Adipocyte (in vitro differentiated cells): ENCODE data around the gene USP9X.
"Not testable (repeated sequence)": the region's sequence is repeated elsewhere in the genome, so short reads cannot be mapped to it uniquely, and the experiment has no call there.

Experiments
- DNase-seq: peaks from one replicate; pipeline ENCODE4 v3.0.0-alpha.2; 2015; ENCODE audit warnings: low read depth
- H3K27me3 ChIP-seq: replicated peaks from 2 replicates; pipeline ENCODE4 v1.7.0; 2013; ENCODE audit warnings: mild to moderate bottlenecking, low read length, moderate library complexity; ENCODE audit not compliant: control insufficient read depth, insufficient read depth
- H3K36me3 ChIP-seq: 2 replicates; pipeline ENCODE4 v1.7.0; 2013; ENCODE audit warnings: low read length, mild to moderate bottlenecking, moderate library complexity; ENCODE audit not compliant: control insufficient read depth, insufficient read depth, severe bottlenecking
- H3K4me1 ChIP-seq: 2 replicates; pipeline ENCODE4 v1.7.0; 2013; ENCODE audit warnings: mild to moderate bottlenecking, low read length, moderate library complexity; ENCODE audit not compliant: control insufficient read depth, insufficient read depth
- H3K4me3 ChIP-seq: 2 replicates; pipeline ENCODE4 v1.7.0; 2013; ENCODE audit warnings: mild to moderate bottlenecking, low read length, moderate library complexity
- H3K9ac ChIP-seq: 2 replicates; pipeline ENCODE4 v1.7.0; 2013; ENCODE audit warnings: mild to moderate bottlenecking, low read length, moderate library complexity
- H3K9me3 ChIP-seq: 2 replicates; pipeline ENCODE4 v1.7.0; 2013; ENCODE audit warnings: mild to moderate bottlenecking, low read length, moderate library complexity; ENCODE audit not compliant: control insufficient read depth

Gene USP9X

DNA sequence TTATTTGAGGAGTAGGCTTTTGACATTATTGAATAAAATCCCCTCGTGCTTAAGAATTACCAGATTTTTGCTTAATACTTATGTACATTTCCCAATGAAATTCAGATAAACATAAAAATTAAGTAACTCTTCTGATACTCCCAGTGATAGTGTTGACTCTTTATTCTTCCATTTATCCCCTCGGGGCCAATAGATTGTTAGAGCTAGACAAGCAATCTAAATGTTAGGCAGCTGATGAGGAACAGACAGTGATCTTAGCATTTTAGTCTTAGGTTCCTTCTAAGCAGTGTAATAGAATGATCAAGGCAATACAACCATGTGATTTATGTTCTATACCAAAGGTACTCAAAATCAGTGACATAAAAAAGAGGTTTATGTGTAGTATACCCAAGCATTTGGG is 68.7 kb downstream of the USP9X start:
- Histone ChIP-seq H3K36me3 (peaks cover 85% of the 10 kb centered on the region), H3K9ac (no peak overlapping the region), H3K9me3 (no peaks in the 10 kb centered on the region), H3K4me1 (peaks cover 11% of the 10 kb centered on the region), H3K4me3 (no peak overlapping the region), H3K27me3 (no peaks in the 10 kb centered on the region)
- DNase-seq, result no peak

DNA sequence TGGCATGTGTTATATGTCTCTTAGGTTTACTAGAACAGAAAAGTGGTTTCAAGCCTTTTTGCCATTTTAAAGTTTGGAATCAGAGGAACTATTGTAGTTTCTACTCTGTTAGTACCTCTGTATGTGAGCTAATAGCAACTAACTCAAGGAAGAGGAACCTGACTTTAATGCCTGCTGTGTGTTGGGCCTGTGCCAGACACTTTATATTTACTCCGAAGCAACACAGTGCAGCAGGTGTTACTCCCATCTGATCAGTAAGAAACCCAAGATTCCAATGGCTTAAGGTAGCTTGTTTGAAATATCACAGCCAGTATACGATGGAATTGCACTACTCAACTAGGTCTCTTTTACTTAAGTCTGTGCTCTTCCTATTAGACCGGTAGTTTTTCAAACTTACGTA is 79.2 kb downstream of the USP9X start:
- no peaks in the 10 kb centered on the region for H3K9me3 ChIP-seq
- no peak overlapping the region for H3K9ac ChIP-seq
- no peak overlapping the region for H3K4me3 ChIP-seq
- H3K4me1 ChIP-seq, result no peaks in the 10 kb centered on the region
- DNase-seq, result no peak
- no peaks in the 10 kb centered on the region for H3K27me3 ChIP-seq
- H3K36me3 ChIP-seq, result peaks cover 62% of the 10 kb centered on the region

DNA sequence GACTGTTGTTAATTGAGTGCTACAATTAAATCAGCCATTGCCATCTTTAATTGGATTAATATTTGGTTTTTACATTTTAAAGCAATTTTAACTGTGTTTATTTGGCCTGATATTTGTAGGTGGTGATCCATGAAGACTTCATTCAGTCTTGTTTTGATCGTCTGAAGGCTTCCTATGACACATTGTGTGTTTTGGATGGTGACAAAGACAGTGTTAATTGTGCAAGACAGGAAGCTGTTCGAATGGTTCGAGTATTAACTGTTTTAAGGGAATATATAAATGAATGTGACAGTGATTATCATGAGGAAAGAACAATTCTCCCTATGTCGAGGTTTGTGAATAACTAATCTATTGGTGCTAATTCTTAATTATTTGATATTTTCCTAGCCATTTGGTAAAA is 82.6 kb downstream of the USP9X start:
- no peaks in the 10 kb centered on the region for H3K9me3 ChIP-seq
- peaks cover 77% of the 10 kb centered on the region for H3K36me3 ChIP-seq
- H3K4me1 ChIP-seq, result no peaks in the 10 kb centered on the region
- no peak overlapping the region for H3K4me3 ChIP-seq
- no peaks in the 10 kb centered on the region for H3K27me3 ChIP-seq
- H3K9ac ChIP-seq, result no peak overlapping the region
- no peak for DNase-seq

DNA sequence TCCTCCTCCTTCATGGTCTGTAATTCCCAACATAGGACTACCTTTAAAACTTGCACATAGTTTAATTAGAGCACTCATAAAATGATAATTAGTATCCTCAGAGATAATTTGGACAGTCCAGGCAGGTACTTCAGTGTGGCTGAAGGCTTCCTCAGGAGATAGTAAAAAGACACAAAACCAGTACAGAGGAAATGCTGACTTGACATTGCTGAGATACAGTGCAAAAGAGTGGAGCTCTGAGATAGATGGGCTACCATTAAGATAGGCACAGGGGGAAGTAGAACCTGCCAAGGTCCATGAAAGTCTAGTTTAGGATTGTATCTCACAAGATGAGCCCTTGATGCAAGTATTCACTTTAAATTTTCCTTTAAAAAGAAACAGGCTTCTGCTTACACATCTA is 91.0 kb downstream of the USP9X start:
- Histone ChIP-seq H3K27me3 (no peaks in the 10 kb centered on the region), H3K9ac (no peak overlapping the region), H3K36me3 (peaks cover 56% of the 10 kb centered on the region), H3K9me3 (no peaks in the 10 kb centered on the region), H3K4me3 (no peak overlapping the region), H3K4me1 (peaks cover 4% of the 10 kb centered on the region)
- no peak for DNase-seq

DNA sequence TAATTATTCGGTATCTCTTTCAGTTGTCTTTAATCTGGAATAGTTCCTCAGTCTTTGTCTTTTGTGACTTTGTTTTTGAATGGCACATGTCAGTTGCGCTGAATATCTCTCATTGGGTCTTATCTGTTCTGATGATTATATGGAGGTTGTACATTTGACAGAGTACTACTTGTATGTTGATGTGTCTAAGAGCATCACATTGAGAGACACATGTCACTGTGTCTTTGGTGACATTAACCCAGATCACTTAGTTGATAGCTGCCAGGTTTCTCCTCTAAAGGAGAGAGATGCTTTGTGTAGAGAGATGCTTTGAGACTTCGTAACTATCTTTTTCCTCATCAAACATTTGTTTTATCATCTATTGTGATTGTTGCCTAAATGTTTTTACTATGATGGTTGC is 92.1 kb downstream of the USP9X start:
- Histone ChIP-seq H3K9me3 (no peaks in the 10 kb centered on the region), H3K9ac (no peak overlapping the region), H3K27me3 (no peaks in the 10 kb centered on the region), H3K4me1 (peaks cover 4% of the 10 kb centered on the region), H3K36me3 (peaks cover 46% of the 10 kb centered on the region), H3K4me3 (no peak overlapping the region)
- no peak for DNase-seq

DNA sequence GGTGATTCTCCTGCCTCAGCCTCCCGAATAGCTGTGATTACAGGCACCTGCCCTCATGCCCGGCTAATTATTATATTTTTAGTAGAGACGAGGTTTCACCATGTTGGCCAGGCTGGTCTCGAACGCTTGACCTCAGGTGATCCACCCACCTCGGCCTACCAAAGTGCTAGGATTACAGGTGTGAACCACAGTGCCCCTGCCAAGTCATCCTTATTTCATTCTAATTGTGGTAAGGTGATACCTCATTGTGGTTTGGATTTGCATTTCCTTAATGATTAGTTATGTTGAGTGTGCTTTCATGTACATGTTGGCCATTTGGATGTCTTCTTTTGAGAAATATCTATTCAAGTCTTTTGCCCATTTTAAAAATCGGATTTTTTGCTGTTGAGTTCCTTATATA is 93.0 kb downstream of the USP9X start:
- Histone ChIP-seq H3K4me1 (peaks cover 4% of the 10 kb centered on the region), H3K36me3 (peaks cover 37% of the 10 kb centered on the region), H3K27me3 (no peaks in the 10 kb centered on the region), H3K4me3 (no peak overlapping the region), H3K9ac (no peak overlapping the region), H3K9me3 (no peaks in the 10 kb centered on the region)
- no peak for DNase-seq

DNA sequence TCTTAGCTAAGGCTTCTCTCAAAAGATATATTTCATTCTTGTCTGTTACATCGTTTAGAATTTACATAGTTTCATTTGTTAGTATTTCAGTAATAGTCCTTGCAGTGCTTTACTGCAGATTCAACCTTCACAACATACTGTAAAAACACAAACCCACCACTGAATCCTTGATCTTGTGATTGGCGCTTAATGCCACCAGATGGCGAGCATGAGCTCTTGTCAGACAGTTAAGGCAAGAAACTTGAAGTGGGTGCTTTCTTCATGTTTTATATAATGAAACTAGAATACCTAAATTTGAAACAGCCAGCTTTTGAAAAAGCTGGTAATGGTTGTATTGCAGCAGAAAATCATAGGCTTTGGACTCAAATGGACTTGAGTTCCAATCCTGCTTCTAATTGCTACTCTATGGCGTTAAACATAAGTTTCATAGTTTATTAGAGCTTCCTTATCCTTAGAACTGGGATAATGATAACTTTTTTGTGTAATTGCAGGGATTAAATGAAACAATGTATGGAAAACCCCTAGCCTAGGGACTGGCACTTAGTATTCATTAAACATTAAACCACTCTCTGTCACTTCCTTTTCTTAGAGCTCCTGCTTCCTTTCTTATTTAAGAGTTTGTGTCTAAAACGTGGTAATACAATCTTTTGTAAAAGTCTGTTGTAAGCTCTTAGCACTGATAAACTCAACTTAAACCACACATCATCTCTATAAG is 95.1 kb downstream of the USP9X start:
- Histone ChIP-seq H3K36me3 (peaks cover 38% of the 10 kb centered on the region), H3K4me3 (no peak overlapping the region), H3K4me1 (peaks cover 4% of the 10 kb centered on the region), H3K9ac (no peak overlapping the region), H3K9me3 (no peaks in the 10 kb centered on the region), H3K27me3 (no peaks in the 10 kb centered on the region)
- peak; percentile 85 for DNase-seq

DNA sequence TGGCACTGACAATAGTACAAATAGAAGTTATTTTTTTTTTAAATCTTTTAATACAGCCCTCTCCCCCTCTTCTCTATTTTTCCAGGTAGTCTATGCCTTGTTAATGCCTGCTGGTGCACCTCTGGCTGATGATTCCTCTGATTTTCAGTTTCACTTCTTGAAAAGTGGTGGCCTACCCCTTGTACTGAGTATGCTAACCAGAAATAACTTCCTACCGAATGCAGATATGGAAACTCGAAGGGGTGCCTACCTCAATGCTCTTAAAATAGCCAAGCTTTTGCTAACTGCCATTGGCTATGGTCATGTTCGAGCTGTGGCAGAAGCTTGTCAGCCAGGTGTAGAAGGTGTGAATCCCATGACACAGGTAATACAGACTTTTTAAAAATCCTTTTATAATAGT is 99.1 kb downstream of the USP9X start:
- Histone ChIP-seq H3K27me3 (no peaks in the 10 kb centered on the region), H3K4me1 (peaks cover 4% of the 10 kb centered on the region), H3K9ac (no peak overlapping the region), H3K36me3 (peaks cover 62% of the 10 kb centered on the region), H3K4me3 (no peak overlapping the region), H3K9me3 (no peaks in the 10 kb centered on the region)
- DNase-seq, result no peak

DNA sequence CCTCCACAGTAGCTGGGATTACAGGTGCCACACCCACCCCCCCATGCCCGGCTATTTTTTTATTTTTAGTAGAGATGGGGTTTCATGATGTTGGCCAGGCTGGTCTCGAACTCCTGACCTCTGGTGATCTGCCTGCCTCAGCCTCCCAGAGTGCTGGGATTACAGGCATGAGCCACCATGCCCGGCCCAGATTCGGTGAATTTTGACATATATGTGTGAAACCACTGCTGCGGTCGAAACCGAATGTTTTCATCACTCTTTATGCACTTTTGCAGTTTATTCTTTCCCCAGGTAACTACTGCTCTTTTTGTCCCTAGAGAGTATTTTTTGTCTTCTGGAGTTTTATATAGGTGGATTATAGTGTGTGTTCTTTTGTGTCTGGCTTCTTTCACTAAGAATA is 101.7 kb downstream of the USP9X start:
- H3K4me3 ChIP-seq, H3K27me3 ChIP-seq, DNase-seq, H3K4me1 ChIP-seq, H3K9me3 ChIP-seq, H3K9ac ChIP-seq: not testable (repeated sequence)
- peaks cover 80% of the 10 kb centered on the region for H3K36me3 ChIP-seq

DNA sequence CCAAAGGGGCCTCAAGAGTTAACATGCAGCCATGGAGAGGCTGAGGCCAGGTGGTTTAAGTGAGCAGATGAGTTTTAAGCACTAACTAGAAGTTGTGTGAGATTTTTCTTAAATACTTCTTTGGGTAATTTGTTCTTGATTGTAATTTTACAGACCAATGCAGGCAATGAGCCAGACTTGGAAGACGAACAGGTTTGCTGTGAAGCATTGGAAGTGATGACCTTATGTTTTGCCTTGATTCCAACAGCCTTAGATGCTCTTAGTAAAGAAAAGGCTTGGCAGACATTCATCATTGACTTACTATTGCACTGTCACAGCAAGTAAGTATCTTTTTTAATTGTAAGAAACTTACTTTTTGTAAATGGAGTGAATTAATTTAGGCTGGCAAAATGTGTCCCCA is 103.9 kb downstream of the USP9X start:
- no peaks in the 10 kb centered on the region for H3K9me3 ChIP-seq
- H3K36me3 ChIP-seq, result peaks cover 75% of the 10 kb centered on the region
- no peak overlapping the region for H3K9ac ChIP-seq
- DNase-seq, result no peak
- H3K27me3 ChIP-seq, result no peaks in the 10 kb centered on the region
- no peaks in the 10 kb centered on the region for H3K4me1 ChIP-seq
- no peak overlapping the region for H3K4me3 ChIP-seq

DNA sequence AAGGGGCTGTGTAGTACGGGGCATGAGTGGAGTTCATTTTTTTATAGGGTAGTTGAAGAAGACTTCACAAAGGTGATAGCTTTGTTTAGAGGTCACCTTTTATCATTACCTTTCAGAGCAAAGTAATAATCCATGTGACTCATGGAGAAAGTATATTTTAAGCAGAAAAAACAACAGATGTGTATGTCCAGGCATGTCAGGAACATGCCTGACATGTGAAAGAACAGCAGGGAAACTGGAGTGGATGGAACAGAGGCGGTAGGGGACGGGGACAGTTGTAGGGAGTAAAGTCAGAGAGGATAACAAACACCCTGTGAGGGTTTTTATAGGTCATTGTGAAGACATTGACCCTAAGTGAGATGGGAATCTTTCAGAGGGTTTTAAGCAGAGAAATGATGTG is 107.6 kb downstream of the USP9X start:
- no peaks in the 10 kb centered on the region for H3K27me3 ChIP-seq
- H3K36me3 ChIP-seq, result peaks cover 66% of the 10 kb centered on the region

DNA sequence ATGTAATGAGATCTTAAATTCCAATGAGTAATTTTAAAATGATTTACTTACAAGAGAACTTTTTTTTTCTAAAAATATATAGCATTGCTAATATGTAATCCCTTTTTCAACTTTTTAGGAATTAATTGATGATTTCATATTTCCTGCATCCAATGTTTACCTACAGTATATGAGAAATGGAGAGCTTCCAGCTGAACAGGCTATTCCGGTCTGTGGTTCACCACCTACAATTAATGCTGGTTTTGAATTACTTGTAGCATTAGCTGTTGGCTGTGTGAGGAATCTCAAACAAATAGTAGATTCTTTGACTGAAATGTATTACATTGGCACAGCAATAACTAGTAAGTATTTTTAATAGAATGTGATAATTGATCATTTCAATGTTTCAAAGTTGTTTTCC is 113.2 kb downstream of the USP9X start:
- Histone ChIP-seq H3K9ac (no peak overlapping the region), H3K4me1 (no peaks in the 10 kb centered on the region), H3K27me3 (no peaks in the 10 kb centered on the region), H3K9me3 (peaks cover 4% of the 10 kb centered on the region), H3K4me3 (no peak overlapping the region), H3K36me3 (peaks cover 71% of the 10 kb centered on the region)
- DNase-seq, result no peak

More for the DNA sequence above, 107.6 kb downstream of the USP9X start:
- Histone ChIP-seq H3K9ac (no peak overlapping the region), H3K4me1 (no peaks in the 10 kb centered on the region), H3K4me3 (no peak overlapping the region), H3K9me3 (no peaks in the 10 kb centered on the region)
- DNase-seq, result no peak
